Measurements from ENCODE around the gene UXT.

- TF ChIP-seq CTCF (IDR thresholded peaks at IDR 0.05) (no peak), POLR2A (IDR thresholded peaks at IDR 0.05) (no peak)
Measured at GRCh38 chrX:47610511-47610910, 48.5 kb downstream of the UXT start.
